K562 (cell line): Measurements from ENCODE around the gene TPPP.

Source experiments
- POLR2A ChIP-seq: fragments of 450-650 bp; conservative IDR thresholded peaks from 2 replicates; pipeline ENCODE4 v1.6.1; 2016
- POLR2AphosphoS5 ChIP-seq: IDR thresholded peaks from 2 replicates; pipeline ENCODE4 v1.6.1; 2011; ENCODE audit warnings: mild to moderate bottlenecking, low read depth, low read length, moderate library complexity; ENCODE audit not compliant: control insufficient read depth, insufficient read depth
- RBM39 ChIP-seq: fragments of 200-400 bp; formaldehyde crosslinking; optimal IDR thresholded peaks from 2 replicates; pipeline ENCODE3; 2018; ENCODE audit warnings: low read depth, low read length
- ZNF639 ChIP-seq, 2 experiments: fragments of 200-800 bp in 1 of 2; sonication (Bioruptor generic) in 1 of 2; sonication (generic) in 1 of 2; formaldehyde crosslinking in 1 of 2; IDR thresholded peaks in 1 of 2; conservative IDR thresholded peaks in 1 of 2; 2 replicates each; pipeline versions ENCODE4 v1.5.0 to v1.6.1; 2016 to 2020; ENCODE audit warnings: missing compliant biosample characterization in 1 of 2, missing genetic modification characterization in 1 of 2, missing genetic modification reagents in 1 of 2

- TF ChIP-seq POLR2A (0 out of 2 replicates have a peak, but pooled peaks have one; percentile 3), RBM39 (no peak), POLR2AphosphoS5 (no peak), ZNF639 (CRISPR knock-in tag; conservative IDR thresholded peaks at IDR 0.05 in 1 of 2, IDR thresholded peaks at IDR 0.05 in 1 of 2) (no peak)
These were observed 20.6 kb downstream of the TPPP start for GRCh38 chr5:672329-673160.
